Measurements from ENCODE around the gene CDKN2B-AS1. TPM values are rescaled to one million over a fixed set of nuclear protein-coding genes. Genes with fewer than 3 reads are reported as not detected.

CDKN2B-AS1 gene
- total and polyA plus RNA-seq, 2 experiments from 2014 or later: not detected

GRCh38 chr9:22157828-22158227, 163.2 kb downstream of the CDKN2B-AS1 start:
- H3K27me3 ChIP-seq: no peaks in the 10 kb centered on the region
- no peaks in the 10 kb centered on the region for H3K9me3 ChIP-seq (ENCODE audit: low read depth)
- H3K27ac ChIP-seq: no peak overlapping the region
- H3K4me1 ChIP-seq (ENCODE audit: low read depth): no peaks in the 10 kb centered on the region
- no peaks in the 10 kb centered on the region for H3K36me3 ChIP-seq
- no peak for DNase-seq (ENCODE audit: low read depth in 1 of 2, low spot score in 1 of 2)
- no peak overlapping the region for H3K4me3 ChIP-seq
- no peak for TF ChIP-seq CTCF (IDR thresholded peaks at IDR 0.05; ENCODE audit: low read depth, low read length)

GRCh38 chr9:22158271-22158670, 163.7 kb downstream of the CDKN2B-AS1 start:
- H3K9me3 ChIP-seq (ENCODE audit: low read depth): no peaks in the 10 kb centered on the region
- no peaks in the 10 kb centered on the region for H3K4me1 ChIP-seq (ENCODE audit: low read depth)
- no peaks in the 10 kb centered on the region for H3K27me3 ChIP-seq
- H3K36me3 ChIP-seq: no peaks in the 10 kb centered on the region
- H3K4me3 ChIP-seq: no peak overlapping the region
- H3K27ac ChIP-seq: no peak overlapping the region
- DNase-seq (ENCODE audit: low read depth in 1 of 2, low spot score in 1 of 2): no peak
- TF ChIP-seq CTCF (IDR thresholded peaks at IDR 0.05; ENCODE audit: low read depth, low read length): no peak

DNA sequence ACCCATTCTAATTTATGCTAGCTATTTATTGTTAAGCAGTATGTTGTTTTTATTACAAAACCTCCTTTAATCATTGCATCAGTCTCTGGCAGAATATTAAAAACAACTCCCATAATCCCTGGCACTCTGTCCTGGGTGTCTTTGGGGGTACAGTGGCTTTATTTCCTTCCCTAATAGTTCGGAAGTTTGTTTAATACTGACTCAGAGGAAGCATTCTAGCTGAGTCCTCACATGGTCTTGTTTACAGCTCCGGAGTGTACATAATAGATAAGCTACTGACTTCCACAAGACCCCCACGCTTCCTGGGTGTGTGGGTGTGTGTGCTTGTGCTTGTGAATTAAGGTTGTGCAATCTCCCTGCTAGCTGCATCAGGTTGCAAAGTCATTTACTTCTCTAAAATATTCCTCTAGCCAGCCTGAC, 164.3 kb downstream of the CDKN2B-AS1 start:
- no peak for TF ChIP-seq CTCF (IDR thresholded peaks at IDR 0.05; ENCODE audit: low read depth, low read length)
- DNase-seq (ENCODE audit: low read depth in 1 of 2, low spot score in 1 of 2): peak in 1 of 2 donors; percentile 95
- no peaks in the 10 kb centered on the region for H3K4me1 ChIP-seq (ENCODE audit: low read depth)
- no peaks in the 10 kb centered on the region for H3K9me3 ChIP-seq (ENCODE audit: low read depth)
- H3K4me3 ChIP-seq: no peak overlapping the region
- H3K36me3 ChIP-seq: no peaks in the 10 kb centered on the region
- H3K27ac ChIP-seq: no peak overlapping the region
- H3K27me3 ChIP-seq: no peaks in the 10 kb centered on the region

GRCh38 chr9:22159586-22159985, 165.0 kb downstream of the CDKN2B-AS1 start:
- H3K27ac ChIP-seq: no peak overlapping the region
- H3K9me3 ChIP-seq (ENCODE audit: low read depth): no peaks in the 10 kb centered on the region
- no peak for DNase-seq (ENCODE audit: low read depth in 1 of 2, low spot score in 1 of 2)
- H3K36me3 ChIP-seq: no peaks in the 10 kb centered on the region
- H3K4me3 ChIP-seq: no peak overlapping the region
- H3K27me3 ChIP-seq: no peaks in the 10 kb centered on the region
- no peaks in the 10 kb centered on the region for H3K4me1 ChIP-seq (ENCODE audit: low read depth)
- TF ChIP-seq CTCF (IDR thresholded peaks at IDR 0.05; ENCODE audit: low read depth, low read length): no peak

DNA sequence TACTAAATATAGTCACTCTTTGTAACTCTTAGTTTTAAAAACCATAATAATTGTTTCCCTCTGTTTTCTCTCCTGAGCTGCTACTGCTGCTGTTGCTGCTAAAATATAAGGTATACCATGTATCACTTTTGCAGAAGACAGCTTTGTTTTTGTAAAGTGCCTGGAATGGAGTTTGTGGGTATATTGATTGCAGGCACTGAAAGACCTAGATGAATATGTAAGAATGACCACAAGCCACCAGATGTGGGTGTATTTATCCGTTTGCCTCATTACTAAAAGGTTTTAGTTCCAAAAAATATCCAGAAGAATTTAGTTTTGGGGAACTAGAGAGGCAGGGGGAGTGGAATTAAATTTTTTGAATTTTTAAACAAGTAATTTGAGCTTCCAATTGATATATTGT, 165.6 kb downstream of the CDKN2B-AS1 start:
- H3K27ac ChIP-seq: no peak overlapping the region
- H3K36me3 ChIP-seq: no peaks in the 10 kb centered on the region
- DNase-seq (ENCODE audit: low read depth in 1 of 2, low spot score in 1 of 2): no peak
- no peaks in the 10 kb centered on the region for H3K4me1 ChIP-seq (ENCODE audit: low read depth)
- TF ChIP-seq CTCF (IDR thresholded peaks at IDR 0.05; ENCODE audit: low read depth, low read length): no peak
- H3K9me3 ChIP-seq (ENCODE audit: low read depth): no peaks in the 10 kb centered on the region
- no peaks in the 10 kb centered on the region for H3K27me3 ChIP-seq
- H3K4me3 ChIP-seq: no peak overlapping the region

- Histone ChIP-seq H3K36me3 (no peaks in the 10 kb centered on the region), H3K27ac (no peak overlapping the region), H3K4me3 (no peak overlapping the region), H3K9me3 (ENCODE audit: low read depth) (no peaks in the 10 kb centered on the region), H3K4me1 (ENCODE audit: low read depth) (no peaks in the 10 kb centered on the region), H3K27me3 (no peaks in the 10 kb centered on the region)
- TF ChIP-seq CTCF (IDR thresholded peaks at IDR 0.05; ENCODE audit: low read depth, low read length): no peak
- DNase-seq (ENCODE audit: low read depth in 1 of 2, low spot score in 1 of 2): no peak
These were observed 170.6 kb downstream of the CDKN2B-AS1 start for GRCh38 chr9:22165144-22165543.
